ENCODE results near the gene MOSMO.

GRCh38 chr16:22132801-22133200 lies 124.9 kb downstream of the MOSMO start:
- TF ChIP-seq EZH2 (IDR thresholded peaks at IDR 0.05; ENCODE audit: borderline replicate concordance, insufficient read depth, low read depth, low read length, poor library complexity, severe bottlenecking): no peak
- TF ChIP-seq, protein P1, sequence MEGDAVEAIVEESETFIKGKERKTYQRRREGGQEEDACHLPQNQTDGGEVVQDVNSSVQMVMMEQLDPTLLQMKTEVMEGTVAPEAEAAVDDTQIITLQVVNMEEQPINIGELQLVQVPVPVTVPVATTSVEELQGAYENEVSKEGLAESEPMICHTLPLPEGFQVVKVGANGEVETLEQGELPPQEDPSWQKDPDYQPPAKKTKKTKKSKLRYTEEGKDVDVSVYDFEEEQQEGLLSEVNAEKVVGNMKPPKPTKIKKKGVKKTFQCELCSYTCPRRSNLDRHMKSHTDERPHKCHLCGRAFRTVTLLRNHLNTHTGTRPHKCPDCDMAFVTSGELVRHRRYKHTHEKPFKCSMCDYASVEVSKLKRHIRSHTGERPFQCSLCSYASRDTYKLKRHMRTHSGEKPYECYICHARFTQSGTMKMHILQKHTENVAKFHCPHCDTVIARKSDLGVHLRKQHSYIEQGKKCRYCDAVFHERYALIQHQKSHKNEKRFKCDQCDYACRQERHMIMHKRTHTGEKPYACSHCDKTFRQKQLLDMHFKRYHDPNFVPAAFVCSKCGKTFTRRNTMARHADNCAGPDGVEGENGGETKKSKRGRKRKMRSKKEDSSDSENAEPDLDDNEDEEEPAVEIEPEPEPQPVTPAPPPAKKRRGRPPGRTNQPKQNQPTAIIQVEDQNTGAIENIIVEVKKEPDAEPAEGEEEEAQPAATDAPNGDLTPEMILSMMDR (IDR thresholded peaks at IDR 0.05): no peak
